DMS79 (cell line): Measurements from ENCODE around the gene AUTS2.

Experiments
- DNase-seq: peaks from one replicate; lab custom pipeline; 2025; lab: John Stamatoyannopoulos, UW

Gene AUTS2

GRCh38 chr7:70545214-70545613, 946.9 kb downstream of the AUTS2 start:
- no peak for DNase-seq

- DNase-seq: no peak
Observed at GRCh38 chr7:70552141-70552540, 953.9 kb downstream of the AUTS2 start.

- no peak for DNase-seq
Observed at GRCh38 chr7:70553364-70553763, 955.1 kb downstream of the AUTS2 start.

GRCh38 chr7:70554646-70555045, 956.4 kb downstream of the AUTS2 start:
- no peak for DNase-seq

GRCh38 chr7:70556761-70557160, 958.5 kb downstream of the AUTS2 start:
- no peak for DNase-seq

GRCh38 chr7:70557338-70557737, 959.1 kb downstream of the AUTS2 start:
- DNase-seq: no peak

GRCh38 chr7:70559815-70560214, 961.5 kb downstream of the AUTS2 start:
- no peak for DNase-seq

GRCh38 chr7:70563960-70564359, 965.7 kb downstream of the AUTS2 start:
- no peak for DNase-seq

DNA sequence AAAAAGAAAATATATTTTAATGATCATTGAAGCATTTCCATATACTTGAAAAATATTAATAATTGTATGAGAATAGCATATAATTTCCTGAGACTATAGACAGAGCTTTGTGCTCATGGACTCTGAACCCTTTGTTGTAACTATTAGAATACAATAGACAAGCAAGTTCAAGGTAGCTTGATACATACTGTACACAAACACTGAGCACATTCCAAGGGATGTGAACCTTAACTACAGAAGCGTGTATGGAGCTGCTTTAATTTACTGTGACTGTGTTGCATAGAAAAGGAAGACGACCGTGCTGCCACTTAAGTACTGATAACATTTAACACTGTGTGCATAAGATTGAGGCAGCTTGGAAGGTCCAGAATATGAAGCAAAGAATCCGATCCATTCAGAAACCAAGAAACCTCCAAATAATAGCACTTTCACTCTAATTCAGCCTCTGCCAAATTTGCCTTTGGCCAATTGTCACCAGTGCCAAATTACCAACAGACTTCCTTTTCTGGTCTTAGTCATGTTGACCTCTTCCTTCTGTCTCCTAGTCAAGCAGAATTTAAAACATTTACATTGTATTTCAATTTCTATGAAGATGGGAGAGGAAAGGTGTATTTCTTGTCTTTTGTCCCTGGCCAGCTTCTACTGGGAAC, 967.6 kb downstream of the AUTS2 start:
- no peak for DNase-seq

- no peak for DNase-seq
Observed at GRCh38 chr7:70566671-70567070, 968.4 kb downstream of the AUTS2 start.

DNA sequence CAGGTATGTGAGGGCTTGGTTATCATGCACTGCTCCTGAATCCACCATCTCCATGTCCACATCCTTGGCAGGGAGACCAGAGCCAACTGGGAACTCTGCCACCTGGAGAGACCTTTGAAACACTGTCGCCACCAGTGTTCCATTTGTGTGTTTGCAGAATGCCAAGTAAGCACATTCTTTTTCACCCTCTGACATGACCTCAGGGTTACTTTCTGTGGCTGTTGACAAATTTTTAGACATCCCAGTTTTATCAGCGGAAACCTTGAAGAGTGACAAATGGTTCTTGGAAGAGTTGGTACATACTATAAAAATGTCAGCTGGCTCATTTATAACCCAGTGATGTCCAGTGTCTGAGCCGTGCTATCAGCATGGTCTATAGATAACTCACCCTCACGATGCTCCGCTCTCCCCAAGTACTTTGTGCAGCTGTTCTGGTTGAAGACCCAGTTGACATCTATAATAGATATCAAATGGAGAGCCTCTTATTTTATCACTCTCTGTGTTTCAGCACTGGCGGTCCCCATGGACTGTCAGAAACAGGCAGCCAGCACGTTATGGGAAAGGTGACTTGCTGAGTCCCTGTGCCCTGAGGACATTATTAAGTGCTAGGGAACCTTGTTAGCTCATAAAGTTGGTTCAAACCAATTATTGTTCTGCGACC, 970.5 kb downstream of the AUTS2 start:
- DNase-seq: no peak

- peak; percentile 66 for DNase-seq
Observed at GRCh38 chr7:70569335-70569819, 971.1 kb downstream of the AUTS2 start.

GRCh38 chr7:70570029-70570428, 971.8 kb downstream of the AUTS2 start:
- no peak for DNase-seq

DNA sequence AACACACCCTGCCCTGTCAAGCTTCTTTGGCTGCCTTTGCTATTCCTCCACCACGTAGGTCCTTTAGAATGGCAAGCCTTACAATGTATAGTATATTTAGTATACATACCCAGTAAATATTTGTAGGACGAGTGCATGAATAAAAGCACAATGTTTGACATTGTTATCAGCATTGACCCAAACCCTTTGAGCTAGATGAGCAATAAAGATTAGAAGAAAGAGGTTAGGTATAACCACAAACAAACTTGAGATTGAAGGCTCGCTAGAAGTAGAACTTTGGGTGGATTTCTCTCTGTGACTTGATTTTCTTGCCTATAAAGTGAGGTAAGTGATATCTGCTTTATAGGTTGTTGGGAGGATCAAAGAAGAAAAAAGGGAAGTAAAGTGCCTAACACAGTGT, 972.7 kb downstream of the AUTS2 start:
- DNase-seq: no peak

GRCh38 chr7:70571403-70571934, 973.2 kb downstream of the AUTS2 start:
- no peak for DNase-seq

DNA sequence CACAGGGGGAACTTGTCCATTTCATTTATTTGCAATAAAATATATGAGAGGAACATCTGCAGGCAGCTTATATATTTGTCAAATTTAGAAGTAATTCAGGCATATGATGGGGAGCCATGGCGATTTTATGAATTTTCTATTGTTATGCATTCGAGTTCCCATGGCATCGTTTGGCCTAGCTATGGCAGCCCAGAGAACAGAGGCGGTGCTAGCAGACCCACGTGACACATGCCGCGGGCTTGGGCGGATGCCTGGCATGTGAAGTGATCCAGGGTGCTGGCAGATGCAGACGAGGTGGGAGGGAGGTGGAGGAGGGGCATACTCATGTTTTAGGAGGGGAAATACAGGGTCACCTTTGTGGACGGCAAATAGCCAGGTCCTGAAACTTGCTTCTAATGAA, 973.7 kb downstream of the AUTS2 start:
- no peak for DNase-seq

GRCh38 chr7:70572571-70572970, 974.3 kb downstream of the AUTS2 start:
- DNase-seq: no peak

DNA sequence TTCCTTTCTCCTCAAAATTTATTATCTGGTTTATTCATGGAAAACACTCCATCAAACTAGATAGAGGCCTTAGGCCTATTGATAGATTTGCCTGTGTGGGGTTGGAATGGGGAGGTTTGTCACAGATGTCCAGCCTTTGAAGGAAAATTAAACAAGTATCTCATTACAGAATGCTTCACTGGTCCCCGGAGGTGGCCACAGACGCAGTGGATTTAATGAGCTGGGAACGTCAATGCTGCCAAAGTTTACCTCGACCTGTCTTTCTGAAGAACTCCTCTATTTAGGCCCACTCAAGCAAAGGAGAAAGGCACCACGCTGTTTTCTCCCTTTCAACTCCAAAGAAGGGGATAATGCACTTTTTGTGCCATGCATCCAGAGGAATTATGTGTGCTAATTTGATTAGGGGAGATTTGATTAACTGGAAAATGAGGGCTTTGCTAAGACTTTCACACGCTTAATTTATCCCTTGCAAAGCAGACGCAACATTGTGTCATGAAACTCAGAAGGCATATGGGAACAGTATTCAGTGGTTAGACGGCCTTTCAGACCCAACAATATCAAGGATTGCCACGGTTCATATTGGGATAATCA, 974.9 kb downstream of the AUTS2 start:
- no peak for DNase-seq

DNA sequence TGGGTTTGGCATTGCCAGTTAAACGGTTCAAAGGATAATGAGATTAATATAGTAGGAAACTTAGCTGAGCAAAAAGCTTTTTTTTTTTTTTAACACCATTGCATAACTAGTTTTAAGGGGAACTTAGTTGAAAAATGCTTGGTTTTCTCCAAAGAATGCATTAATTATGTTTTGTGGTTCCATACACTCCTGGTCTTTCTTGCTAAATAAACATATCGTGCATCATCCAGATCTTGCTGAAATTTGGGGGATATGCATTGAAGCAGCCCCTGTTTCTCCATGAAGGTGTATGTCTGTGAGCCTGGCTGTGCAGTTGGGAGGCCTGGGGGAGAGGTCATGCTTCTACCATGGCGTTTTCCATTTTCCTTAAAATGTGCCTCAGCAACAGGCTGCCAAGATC, 975.4 kb downstream of the AUTS2 start:
- no peak for DNase-seq

GRCh38 chr7:70574314-70574834, 976.1 kb downstream of the AUTS2 start:
- no peak for DNase-seq

DNA sequence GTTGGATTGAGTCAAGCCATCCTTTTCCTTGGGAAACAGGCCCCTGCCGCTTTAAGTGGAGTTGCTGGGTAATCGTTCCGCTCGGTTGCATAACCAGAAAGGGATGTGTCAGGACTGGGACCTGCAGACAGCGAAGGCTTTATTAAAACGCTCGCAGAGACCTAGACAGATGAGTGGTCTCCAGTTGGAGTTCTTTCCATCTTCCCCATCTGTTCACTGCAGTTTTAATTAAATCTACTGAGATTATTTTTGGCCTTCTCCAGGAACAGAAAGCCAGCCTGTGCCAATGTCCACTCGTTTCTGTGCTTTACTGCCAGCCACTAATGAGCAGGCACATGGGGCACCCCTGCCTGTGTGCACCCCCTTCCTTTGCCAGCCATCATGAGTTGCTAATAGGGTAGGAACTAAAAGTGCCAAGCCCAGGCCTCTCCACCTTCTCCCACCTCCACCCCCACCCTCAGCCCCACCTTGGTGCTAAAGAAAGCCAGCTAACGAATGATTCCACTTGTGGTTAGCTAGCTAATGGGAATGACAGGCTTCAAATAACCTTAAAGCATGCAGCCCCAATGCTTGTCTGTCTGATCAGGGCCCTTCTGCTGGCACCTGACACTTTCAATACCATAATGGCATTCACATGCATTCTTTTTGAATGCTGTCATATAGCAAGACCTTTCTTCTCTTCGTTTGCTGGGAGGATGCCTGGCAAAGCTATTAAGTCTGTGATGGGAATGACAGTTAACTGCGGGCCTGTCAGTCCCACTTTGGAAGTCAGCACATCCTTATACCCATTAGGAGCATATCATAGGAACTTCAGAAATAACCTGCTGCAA, 976.9 kb downstream of the AUTS2 start:
- no peak for DNase-seq

DNA sequence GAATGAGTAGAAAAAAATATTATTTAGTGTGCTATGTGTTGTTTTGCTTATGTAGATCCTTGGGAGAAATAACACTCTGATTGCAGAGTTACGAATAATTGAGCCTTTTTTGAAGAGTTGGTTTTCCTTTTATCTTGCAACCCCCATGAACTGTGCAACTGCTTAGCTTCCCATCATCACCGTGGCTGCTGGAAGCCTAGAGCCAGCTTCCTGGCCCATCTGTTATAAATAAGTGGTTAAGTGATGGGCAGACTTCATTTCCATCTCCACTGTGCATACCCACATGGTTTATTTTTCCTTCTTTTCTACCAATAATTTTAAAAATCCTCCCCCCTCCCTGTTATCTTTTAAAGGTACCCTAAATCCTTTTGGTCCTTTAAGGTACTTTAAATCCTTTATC, 978.8 kb downstream of the AUTS2 start:
- DNase-seq: no peak
